Loucy (cell line): Measurements from ENCODE around the gene PSPH.

Experiments
- H2AFZ ChIP-seq: fragments of 200-600 bp; sonication (generic); 2 replicates; pipeline ENCODE4 v1.6.0; 2016; ENCODE audit warnings: antibody characterized with exemption, mild to moderate bottlenecking, low read length, moderate library complexity
- H3F3A ChIP-seq: fragments of 200-600 bp; 2 replicates; pipeline ENCODE4 v1.6.0; 2016; ENCODE audit warnings: antibody characterized with exemption, low read depth, mild to moderate bottlenecking
- H3K27me3 ChIP-seq: fragments of 200-600 bp; sonication (generic); 2 replicates; pipeline ENCODE4 v1.6.1; 2014; ENCODE audit warnings: low read length, mild to moderate bottlenecking; ENCODE audit not compliant: insufficient read depth, poor library complexity, severe bottlenecking
- H3K36me3 ChIP-seq: fragments of 200-600 bp; sonication (generic); 2 replicates; pipeline ENCODE4 v1.6.1; 2016; ENCODE audit warnings: low read length; ENCODE audit not compliant: insufficient read depth
- H3K4me1 ChIP-seq: fragments of 200-600 bp; sonication (generic); 2 replicates; pipeline ENCODE4 v1.5.1; 2014; ENCODE audit warnings: low read length, mild to moderate bottlenecking; ENCODE audit not compliant: insufficient read depth, poor library complexity, severe bottlenecking
- H3K4me2 ChIP-seq: fragments of 200-600 bp; sonication (generic); 2 replicates; pipeline ENCODE4 v1.6.0; 2014; ENCODE audit warnings: antibody characterized with exemption, low read length, low read depth, mild to moderate bottlenecking; ENCODE audit not compliant: poor library complexity, severe bottlenecking
- H3K4me3 ChIP-seq: fragments of 200-600 bp; sonication (generic); 2 replicates; pipeline ENCODE4 v1.5.1; 2014; ENCODE audit warnings: low read length, mild to moderate bottlenecking, mixed read lengths; ENCODE audit not compliant: poor library complexity, severe bottlenecking
- H3K79me2 ChIP-seq: fragments of 200-600 bp; sonication (generic); 2 replicates; pipeline ENCODE4 v1.6.1; 2014; ENCODE audit warnings: low read length; ENCODE audit not compliant: insufficient read depth
- H3K9ac ChIP-seq: fragments of 200-600 bp; sonication (generic); 2 replicates; pipeline ENCODE4 v1.6.0; 2014; ENCODE audit warnings: mild to moderate bottlenecking, low read depth, low read length, moderate library complexity; ENCODE audit not compliant: poor library complexity, severe bottlenecking
- H3K9me2 ChIP-seq: fragments of 200-600 bp; sonication (generic); replicated peaks from 2 replicates; pipeline ENCODE4 v1.6.1; 2016; ENCODE audit warnings: low read depth, low read length, mixed read lengths
- H3K9me3 ChIP-seq: fragments of 200-600 bp; sonication (generic); 2 replicates; pipeline ENCODE4 v1.6.1; 2014; ENCODE audit warnings: mild to moderate bottlenecking, antibody characterized with exemption, low read length, low read depth; ENCODE audit not compliant: insufficient read depth
- H4K20me1 ChIP-seq: fragments of 200-600 bp; sonication (generic); 2 replicates; pipeline ENCODE4 v1.6.0; 2014; ENCODE audit warnings: antibody characterized with exemption, low read length, mild to moderate bottlenecking; ENCODE audit not compliant: insufficient read depth, poor library complexity, severe bottlenecking
- CTCF ChIP-seq: fragments of 200-600 bp; sonication (generic); conservative IDR thresholded peaks from 2 replicates; pipeline ENCODE4 v1.5.1; 2014; ENCODE audit warnings: mild to moderate bottlenecking, antibody characterized with exemption, low read length
- EZH2phosphoT487 ChIP-seq: fragments of 200-600 bp; IDR thresholded peaks from 2 replicates; pipeline ENCODE4 v1.6.1; 2018; ENCODE audit warnings: antibody characterized with exemption, mild to moderate bottlenecking, moderate library complexity, borderline replicate concordance

Gene PSPH

GRCh38 chr7:55962014-55962413, 89.2 kb downstream of the PSPH start:
- Histone ChIP-seq H3K27me3 (no peaks in the 10 kb centered on the region), H3F3A (no peaks in the 10 kb centered on the region), H3K9me3 (no peaks in the 10 kb centered on the region), H3K9me2 (no peaks in the 10 kb centered on the region), H3K36me3 (no peaks in the 10 kb centered on the region), H4K20me1 (peaks cover 12% of the 10 kb centered on the region), H3K4me1 (peaks cover 19% of the 10 kb centered on the region), H2AFZ (no peak overlapping the region), H3K9ac (no peak overlapping the region), H3K4me3 (no peak overlapping the region), H3K4me2 (no peak overlapping the region), H3K79me2 (peaks cover 29% of the 10 kb centered on the region)
- TF ChIP-seq EZH2phosphoT487 = no peak
- no peak for TF ChIP-seq CTCF
